GM23248 (cell line): Measurements from ENCODE around the gene DMGDH. TPM values are rescaled to one million over a fixed set of nuclear protein-coding genes. Genes with fewer than 3 reads are reported as not detected.
A peak's percentile ranks its signal among the peaks of the same experiment; 100 is the strongest.

Experiments
- DNase-seq: peaks from one replicate; pipeline ENCODE4 v3.0.0-alpha.2; 2015
- H2AFZ ChIP-seq: fragments of 200-600 bp; sonication (generic); 2 replicates; pipeline ENCODE4 v1.6.1; 2016; ENCODE audit warnings: antibody characterized with exemption
- H3F3A ChIP-seq: fragments of 200-600 bp; sonication (generic); 2 replicates; pipeline ENCODE4 v1.6.1; 2016; ENCODE audit warnings: mild to moderate bottlenecking, antibody characterized with exemption, mixed run types; ENCODE audit not compliant: insufficient read depth
- H3K27ac ChIP-seq: fragments of 200-600 bp; sonication (generic); 2 replicates; pipeline ENCODE4 v1.5.1; 2016; ENCODE audit warnings: mild to moderate bottlenecking
- H3K27me3 ChIP-seq: fragments of 200-600 bp; sonication (generic); replicated peaks from 2 replicates; pipeline ENCODE4 v1.6.1; 2016; ENCODE audit warnings: mild to moderate bottlenecking; ENCODE audit not compliant: insufficient read depth
- H3K36me3 ChIP-seq: fragments of 200-600 bp; sonication (generic); 2 replicates; pipeline ENCODE4 v1.6.1; 2016; ENCODE audit warnings: low read depth, mild to moderate bottlenecking
- H3K4me1 ChIP-seq: fragments of 200-600 bp; sonication (generic); 2 replicates; pipeline ENCODE4 v1.6.1; 2016; ENCODE audit warnings: mild to moderate bottlenecking; ENCODE audit not compliant: insufficient read depth
- H3K4me2 ChIP-seq: fragments of 200-600 bp; sonication (generic); one replicate; pipeline ENCODE4 v1.6.1; 2016; ENCODE audit warnings: mild to moderate bottlenecking; ENCODE audit not compliant: unreplicated experiment
- H3K4me3 ChIP-seq: fragments of 200-600 bp; sonication (generic); 2 replicates; pipeline ENCODE4 v1.5.1; 2016; ENCODE audit warnings: mild to moderate bottlenecking
- H3K79me2 ChIP-seq: fragments of 200-600 bp; sonication (generic); 2 replicates; pipeline ENCODE4 v1.6.1; 2016; ENCODE audit warnings: mild to moderate bottlenecking; ENCODE audit not compliant: insufficient read depth
- H3K9ac ChIP-seq: fragments of 200-600 bp; sonication (generic); 2 replicates; pipeline ENCODE4 v1.6.1; 2016; ENCODE audit warnings: mild to moderate bottlenecking
- H3K9me2 ChIP-seq: fragments of 200-600 bp; sonication (generic); 2 replicates; pipeline ENCODE4 v1.6.1; 2016; ENCODE audit warnings: mixed run types, mild to moderate bottlenecking, moderate library complexity; ENCODE audit not compliant: insufficient read depth
- H3K9me3 ChIP-seq: fragments of 200-600 bp; sonication (generic); one replicate; pipeline ENCODE4 v1.6.1; 2017; ENCODE audit warnings: low read depth
- H4K20me1 ChIP-seq: fragments of 200-600 bp; sonication (generic); 2 replicates; pipeline ENCODE4 v1.6.0; 2016; ENCODE audit not compliant: insufficient read depth
- EZH2 ChIP-seq: fragments of 200-600 bp; sonication (generic); IDR thresholded peaks from 2 replicates; pipeline ENCODE4 v1.6.1; 2018; ENCODE audit warnings: antibody characterized with exemption, mild to moderate bottlenecking; ENCODE audit not compliant: insufficient read depth, poor library complexity, severe bottlenecking
- EZH2phosphoT487 ChIP-seq: fragments of 200-600 bp; sonication (generic); IDR thresholded peaks from 2 replicates; pipeline ENCODE4 v1.6.1; 2018; ENCODE audit warnings: antibody characterized with exemption, moderate library complexity, mild to moderate bottlenecking, low read depth; ENCODE audit not compliant: insufficient read depth
- WGBS, 2 experiments: methylation state at CpG; one replicate each; pipeline ENCODE4 v1.1.6; 2015 to 2017; ENCODE audit warnings: low lambda C conversion rate in 2 of 2, low coverage in 1 of 2; ENCODE audit errors: missing lambda C conversion rate in 2 of 2; 5-methylcytosine and 5-hydroxymethylcytosine counted together
- in situ Hi-C: fragments of 300-500 bp; cut with MboI; formaldehyde crosslinking; loops from 2 replicates; pipeline ENCODE4 v1.15.0; 2020
- polyA plus RNA-seq: library from polyadenylated mRNA; unstranded; fragments of >200 nt; fragmentation: Nextera tagmentation; extraction: Ambion mirVana; gene quantifications from 2 replicates; pipeline ENCODE4 v1.2.1, GENCODE V29; 2016
- total RNA-seq: library from RNA; depleted of rRNA; stranded (reverse); fragments of >200 nt; shearing (Covaris generic); gene quantifications from 2 replicates; pipeline ENCODE4 v1.2.3, GENCODE V29; 2014

The DMGDH gene
- total and polyA plus RNA-seq, 2 experiments from 2014 or later: 1.5 to 1.6 TPM

DNA sequence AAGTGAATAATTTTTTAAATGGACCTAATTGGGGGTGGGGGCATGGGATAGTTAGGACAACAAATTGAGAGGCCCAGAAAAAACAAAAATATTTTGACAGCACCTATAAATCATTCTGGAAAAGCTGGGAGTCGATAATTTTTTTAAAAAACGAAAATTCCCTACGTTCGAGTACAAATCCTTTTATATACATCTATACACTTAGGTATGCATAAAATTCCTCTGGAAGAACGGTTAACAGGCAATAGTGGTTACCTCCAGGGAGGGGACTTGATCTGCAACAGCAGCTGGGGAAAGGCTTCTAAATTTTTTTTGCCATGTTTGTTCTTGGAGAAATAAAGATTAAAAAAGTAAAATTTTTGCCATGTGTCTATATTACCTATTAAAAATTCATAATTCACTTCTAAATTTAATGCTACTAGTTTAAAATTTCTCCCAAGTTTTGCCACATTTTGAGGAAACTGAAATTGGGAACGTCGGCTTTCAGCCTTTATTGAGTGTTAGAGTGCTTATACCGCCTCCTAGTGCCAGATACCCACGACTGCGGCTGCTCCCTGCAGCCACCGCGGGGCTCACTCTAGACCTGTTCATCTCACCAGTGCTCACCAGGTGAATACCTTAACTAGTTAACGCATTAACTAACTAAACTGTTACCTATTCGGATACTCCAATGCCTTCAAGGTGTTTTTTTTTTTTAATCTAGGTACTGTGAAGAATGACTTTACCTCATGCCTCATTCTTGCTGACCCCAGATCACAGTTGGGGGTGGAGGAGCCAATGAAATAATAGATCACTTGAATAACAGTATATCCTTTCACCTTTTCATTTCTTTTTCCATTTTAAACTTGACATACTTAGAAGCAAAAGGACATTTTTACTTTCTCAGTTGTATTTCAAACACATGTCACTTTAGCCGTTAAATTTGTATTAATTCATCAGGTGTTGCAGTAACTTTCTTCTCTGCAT lies 40.3 kb upstream of the DMGDH start:
- Histone ChIP-seq H3K4me1 (no peaks in the 10 kb centered on the region), H3K79me2 (no peaks in the 10 kb centered on the region), H3K4me2 (no peak overlapping the region), H3K27ac (no peak overlapping the region), H3K9ac (no peak overlapping the region), H2AFZ (no peak overlapping the region), H3K4me3 (no peak overlapping the region), H3K27me3 (peaks cover 25% of the 10 kb centered on the region), H3F3A (0 out of 2 replicates have a peak, but pooled peaks cover 6% of the 10 kb centered on the region), H4K20me1 (no peaks in the 10 kb centered on the region), H3K9me2 (no peaks in the 10 kb centered on the region), H3K36me3 (no peaks in the 10 kb centered on the region), H3K9me3 (no peaks in the 10 kb centered on the region)
- DNase-seq: no peak
- in situ Hi-C loops: no loop called here
- no peak for TF ChIP-seq EZH2
- no peak for TF ChIP-seq EZH2phosphoT487
- 70 to 73% methylated on average over 15 of the region's 15 CpGs for WGBS, 2 experiments

DNA sequence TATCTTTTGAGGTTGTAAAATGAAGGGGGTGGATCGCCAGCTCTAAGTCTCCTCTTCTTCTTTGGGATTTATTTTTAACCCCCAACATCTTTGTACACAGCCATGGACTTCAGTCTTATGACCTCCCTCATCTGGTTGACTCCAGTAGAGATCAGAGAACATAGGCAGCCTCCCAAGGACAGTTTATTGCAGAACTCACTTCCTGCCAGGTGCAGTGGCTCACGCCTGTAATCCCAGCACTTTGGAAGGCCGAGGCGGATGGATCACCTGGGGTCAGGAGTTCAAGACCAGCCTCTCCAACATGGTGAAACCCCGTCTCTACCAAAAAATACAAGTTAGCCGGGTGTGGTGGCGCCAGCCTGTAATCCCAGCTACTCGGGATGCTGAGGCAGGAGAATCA lies 39.3 kb upstream of the DMGDH start:
- Histone ChIP-seq H3K27me3 (peaks cover 25% of the 10 kb centered on the region), H3K79me2 (no peaks in the 10 kb centered on the region), H3K9me2 (no peaks in the 10 kb centered on the region), H3K4me1 (no peaks in the 10 kb centered on the region), H3F3A (0 out of 2 replicates have a peak, but pooled peaks cover 6% of the 10 kb centered on the region), H4K20me1 (no peaks in the 10 kb centered on the region), H3K4me2 (no peak overlapping the region), H3K27ac (no peak overlapping the region), H2AFZ (no peak overlapping the region), H3K36me3 (no peaks in the 10 kb centered on the region), H3K9ac (no peak overlapping the region), H3K9me3 (no peaks in the 10 kb centered on the region), H3K4me3 (no peak overlapping the region)
- in situ Hi-C loops: no loop called here
- 94% methylated on average over 8 of the region's 8 CpGs for WGBS, 2 experiments
- TF ChIP-seq EZH2phosphoT487 (no peak), EZH2 (no peak)
- no peak for DNase-seq

DNA sequence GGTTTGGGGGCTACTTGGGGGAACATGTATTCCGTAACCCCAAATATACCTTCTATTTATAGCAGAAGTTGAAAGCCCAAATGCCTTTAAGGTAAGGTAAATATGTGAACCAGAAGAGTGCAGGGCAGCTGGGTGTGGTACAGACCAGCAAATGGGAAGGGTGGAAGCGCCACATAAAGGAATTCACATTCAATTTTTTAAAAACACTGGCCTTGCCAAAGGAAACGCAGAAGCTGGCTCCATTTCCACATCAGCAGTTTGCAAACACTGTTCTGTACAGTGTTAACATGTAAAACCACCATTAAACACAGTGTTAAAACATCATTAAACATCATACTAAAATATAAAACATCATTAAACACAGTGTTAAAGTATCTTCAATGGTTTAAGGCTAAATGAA lies 38.6 kb upstream of the DMGDH start:
- DNase-seq: no peak
- Histone ChIP-seq H3K27me3 (peaks cover 19% of the 10 kb centered on the region), H3K4me1 (no peaks in the 10 kb centered on the region), H3K4me2 (no peak overlapping the region), H2AFZ (no peak overlapping the region), H3K79me2 (no peaks in the 10 kb centered on the region), H3K27ac (no peak overlapping the region), H3F3A (0 out of 2 replicates have a peak, but pooled peaks cover 6% of the 10 kb centered on the region), H3K4me3 (no peak overlapping the region), H3K9me3 (no peaks in the 10 kb centered on the region), H3K9ac (no peak overlapping the region), H3K36me3 (no peaks in the 10 kb centered on the region), H3K9me2 (no peaks in the 10 kb centered on the region), H4K20me1 (no peaks in the 10 kb centered on the region)
- in situ Hi-C loops: no loop called here
- TF ChIP-seq EZH2phosphoT487: no peak
- TF ChIP-seq EZH2: no peak
- whole genome bisulfite sequencing, 2 experiments: 55 to 64% methylated on average over 3 of the region's 3 CpGs

DNA sequence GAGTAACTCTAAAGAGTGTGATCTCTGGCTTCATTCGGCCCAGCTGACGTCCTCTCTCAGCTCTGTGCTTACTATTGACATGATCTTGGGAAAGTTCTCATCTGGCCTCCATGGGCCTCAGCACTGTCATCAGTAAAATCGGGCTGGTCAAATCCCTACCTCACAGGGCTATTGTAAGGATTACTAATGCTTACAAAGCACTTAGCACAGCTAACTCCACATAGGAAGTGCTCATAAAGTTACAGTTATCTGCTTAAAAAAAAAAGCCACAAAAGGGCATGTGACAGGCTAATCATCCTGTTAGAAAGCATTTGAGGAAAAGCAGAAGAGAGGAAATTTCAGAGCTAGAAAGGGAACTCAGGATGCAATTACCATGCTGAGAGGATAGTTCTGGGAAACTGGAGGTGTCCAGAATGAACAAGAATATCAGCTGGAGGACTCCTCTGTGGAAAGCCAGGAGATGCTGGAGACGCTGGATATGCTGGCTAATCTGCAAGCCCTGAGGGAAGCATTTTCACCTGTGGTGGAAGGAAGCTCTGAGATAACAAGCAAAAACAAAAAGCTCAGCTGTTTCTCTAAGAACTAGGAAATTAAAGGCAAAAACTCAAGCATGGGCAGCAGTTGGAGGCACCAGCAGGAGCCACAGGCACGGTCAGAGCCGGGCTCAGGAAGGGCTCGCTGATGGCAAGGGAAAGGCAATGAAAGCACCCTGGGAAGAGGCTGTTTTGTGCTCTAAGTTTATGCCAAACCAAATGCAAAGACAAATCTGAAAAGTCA lies 37.7 kb upstream of the DMGDH start:
- no peak overlapping the region for H3K4me2 ChIP-seq
- no peaks in the 10 kb centered on the region for H3K4me1 ChIP-seq
- in situ Hi-C loops: no loop called here
- no peaks in the 10 kb centered on the region for H4K20me1 ChIP-seq
- no peaks in the 10 kb centered on the region for H3K79me2 ChIP-seq
- H2AFZ ChIP-seq: no peak overlapping the region
- no peak overlapping the region for H3K9ac ChIP-seq
- peak; percentile 47 for DNase-seq
- H3K9me3 ChIP-seq: no peaks in the 10 kb centered on the region
- no peak overlapping the region for H3K27ac ChIP-seq
- H3K4me3 ChIP-seq: no peak overlapping the region
- TF ChIP-seq EZH2phosphoT487 (no peak), EZH2 (no peak)
- H3K36me3 ChIP-seq: no peaks in the 10 kb centered on the region
- peaks cover 10% of the 10 kb centered on the region for H3K27me3 ChIP-seq
- 86 to 88% methylated on average over 7 of the region's 7 CpGs for WGBS, 2 experiments
- 0 out of 2 replicates have a peak, but pooled peaks cover 6% of the 10 kb centered on the region for H3F3A ChIP-seq
- H3K9me2 ChIP-seq: no peaks in the 10 kb centered on the region
